Neural crest cell (in vitro differentiated cells): Measurements from ENCODE around the gene CAMSAP3. TPM values are rescaled to one million over a fixed set of nuclear protein-coding genes. Genes with fewer than 3 reads are reported as not detected.

ENCODE experiments used
- DNase-seq: peaks from one replicate; pipeline ENCODE4 v3.0.0; 2021; ENCODE audit warnings: low read depth, mixed read lengths, low spot score
- H3K27ac Mint-ChIP-seq: one replicate; pipeline ENCODE4 v1.8.0; 2021; ENCODE audit warnings: mild to moderate bottlenecking, mixed read lengths; ENCODE audit not compliant: unreplicated experiment
- H3K27me3 Mint-ChIP-seq: 2 replicates; pipeline ENCODE4 v1.8.0; 2021; ENCODE audit warnings: low read depth, mild to moderate bottlenecking, mixed read lengths
- H3K36me3 Mint-ChIP-seq: 2 replicates; pipeline ENCODE4 v1.8.0; 2021; ENCODE audit warnings: low read depth, mild to moderate bottlenecking, mixed read lengths
- H3K4me1 Mint-ChIP-seq: 2 replicates; pipeline ENCODE4 v1.8.0; 2021; ENCODE audit warnings: mixed read lengths
- H3K4me3 Mint-ChIP-seq: one replicate; pipeline ENCODE4 v1.8.0; 2021; ENCODE audit warnings: mild to moderate bottlenecking, mixed read lengths
- H3K9me3 Mint-ChIP-seq: 2 replicates; pipeline ENCODE4 v1.8.0; 2021; ENCODE audit warnings: mixed read lengths
- total RNA-seq: library from RNA; stranded (reverse); gene quantifications from 2 replicates; pipeline ENCODE4 v1.2.1, GENCODE V29; 2021
- TF ChIP-seq, protein P1 (sequence below): fragments of 200-600 bp; sonication (generic); conservative IDR thresholded peaks from 2 replicates; pipeline ENCODE4 v1.5.0; 2021; ENCODE audit warnings: antibody characterized with exemption, mild to moderate bottlenecking

The CAMSAP3 gene
- total RNA-seq, 1 donor from 2014 or later, result 13.7 TPM

- peaks cover 7% of the 10 kb centered on the region for H3K9me3 Mint-ChIP-seq
- DNase-seq, result no peak
- TF ChIP-seq, protein P1, sequence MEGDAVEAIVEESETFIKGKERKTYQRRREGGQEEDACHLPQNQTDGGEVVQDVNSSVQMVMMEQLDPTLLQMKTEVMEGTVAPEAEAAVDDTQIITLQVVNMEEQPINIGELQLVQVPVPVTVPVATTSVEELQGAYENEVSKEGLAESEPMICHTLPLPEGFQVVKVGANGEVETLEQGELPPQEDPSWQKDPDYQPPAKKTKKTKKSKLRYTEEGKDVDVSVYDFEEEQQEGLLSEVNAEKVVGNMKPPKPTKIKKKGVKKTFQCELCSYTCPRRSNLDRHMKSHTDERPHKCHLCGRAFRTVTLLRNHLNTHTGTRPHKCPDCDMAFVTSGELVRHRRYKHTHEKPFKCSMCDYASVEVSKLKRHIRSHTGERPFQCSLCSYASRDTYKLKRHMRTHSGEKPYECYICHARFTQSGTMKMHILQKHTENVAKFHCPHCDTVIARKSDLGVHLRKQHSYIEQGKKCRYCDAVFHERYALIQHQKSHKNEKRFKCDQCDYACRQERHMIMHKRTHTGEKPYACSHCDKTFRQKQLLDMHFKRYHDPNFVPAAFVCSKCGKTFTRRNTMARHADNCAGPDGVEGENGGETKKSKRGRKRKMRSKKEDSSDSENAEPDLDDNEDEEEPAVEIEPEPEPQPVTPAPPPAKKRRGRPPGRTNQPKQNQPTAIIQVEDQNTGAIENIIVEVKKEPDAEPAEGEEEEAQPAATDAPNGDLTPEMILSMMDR, result peak; percentile 26
- H3K4me1 Mint-ChIP-seq, result no peaks in the 10 kb centered on the region
- H3K36me3 Mint-ChIP-seq, result no peaks in the 10 kb centered on the region
- H3K27me3 Mint-ChIP-seq, result peaks cover 66% of the 10 kb centered on the region
- H3K4me3 Mint-ChIP-seq, result peak within 1 kb of the TSS; percentile 76
- H3K27ac Mint-ChIP-seq, result peak within 1 kb of the TSS; percentile 75
Observed at GRCh38 chr19:7636691-7637373, 41.2 kb downstream of the CAMSAP3 start, which contains the start of gene STXBP2. STXBP2 (plus strand) TSS chr19:7637110; CDS start chr19:7637150, 40 bp downstream.

DNA sequence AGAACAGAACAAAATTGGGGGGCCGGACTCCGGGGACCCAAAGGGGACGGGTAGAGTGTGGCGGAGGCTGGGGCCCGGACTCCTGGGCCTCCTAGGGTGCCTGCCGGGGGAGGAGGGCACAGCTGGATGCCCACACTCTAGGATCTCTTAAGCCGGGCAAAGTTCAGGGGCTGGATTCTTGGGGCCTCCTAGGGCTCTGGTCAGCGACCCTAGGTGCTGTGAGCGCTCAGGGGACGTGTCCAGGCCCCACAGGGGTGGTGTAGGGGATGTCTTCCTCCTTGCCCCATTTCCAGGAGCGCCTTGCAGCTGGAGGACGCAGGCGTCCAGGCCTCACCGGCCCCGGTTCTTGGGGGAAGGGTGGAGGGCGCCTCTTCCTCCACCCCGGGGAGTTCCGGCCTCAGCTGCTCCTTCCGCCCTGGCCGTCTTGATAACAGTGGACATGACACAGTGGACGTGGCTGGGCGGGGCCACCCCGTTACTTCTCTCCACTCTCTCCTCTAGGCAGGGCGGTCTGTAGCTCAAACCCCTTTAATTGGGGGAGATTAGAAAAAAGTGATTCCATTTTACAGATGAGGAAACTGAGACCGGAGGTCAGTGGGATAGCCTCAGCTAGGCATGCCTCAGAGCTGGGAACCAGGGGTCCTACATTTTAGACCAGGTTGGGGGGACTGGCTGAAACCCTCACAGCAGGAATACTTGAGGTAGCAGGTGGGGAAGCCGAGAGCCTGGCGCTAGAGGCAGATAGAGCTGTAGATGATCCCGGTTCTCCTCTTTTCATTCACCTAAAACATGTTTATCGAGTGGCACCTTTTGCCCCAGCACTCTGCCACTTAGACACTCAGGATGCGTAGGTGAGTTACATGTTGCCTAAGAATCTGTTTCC is 42.0 kb downstream of the CAMSAP3 start:
- H3K27me3 Mint-ChIP-seq, result peaks cover 66% of the 10 kb centered on the region
- H3K4me3 Mint-ChIP-seq, result no peak overlapping the region
- no peaks in the 10 kb centered on the region for H3K36me3 Mint-ChIP-seq
- H3K27ac Mint-ChIP-seq, result no peak overlapping the region
- peaks cover 7% of the 10 kb centered on the region for H3K9me3 Mint-ChIP-seq
- H3K4me1 Mint-ChIP-seq, result no peaks in the 10 kb centered on the region
- TF ChIP-seq, protein P1, result no peak
- no peak for DNase-seq

DNA sequence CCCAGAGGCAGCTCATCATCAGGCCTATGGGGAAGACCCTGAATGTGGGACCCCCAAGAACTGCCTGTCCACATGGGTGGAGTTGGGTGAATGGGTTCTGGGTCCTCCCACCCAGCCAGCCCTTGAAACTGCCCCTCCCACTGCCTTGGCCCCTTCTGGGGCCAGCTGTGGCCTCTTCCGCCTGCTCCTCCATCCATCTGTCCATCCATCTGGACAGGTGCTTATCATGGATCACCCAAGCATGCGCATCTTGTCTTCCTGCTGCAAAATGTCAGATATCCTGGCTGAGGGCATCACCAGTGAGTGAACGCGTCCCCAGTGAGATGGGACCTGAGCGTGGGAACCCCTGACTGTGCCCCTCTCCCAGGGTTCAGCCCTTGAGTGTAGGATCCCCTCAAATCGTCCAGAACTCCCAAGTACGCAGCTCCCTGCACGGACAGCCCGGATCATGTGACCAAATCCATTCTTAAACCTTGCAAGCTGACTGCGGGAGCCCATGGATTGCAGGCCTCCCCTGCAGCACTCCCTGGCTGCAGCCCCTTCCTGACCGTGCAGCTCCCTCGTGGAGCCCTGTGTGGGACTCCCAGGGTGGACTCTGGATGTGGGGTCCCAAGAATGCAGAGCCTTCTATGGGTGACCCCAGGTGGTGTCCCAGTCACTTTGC is 43.3 kb downstream of the CAMSAP3 start:
- Mint-ChIP-seq H3K27ac (no peak overlapping the region), H3K9me3 (peaks cover 7% of the 10 kb centered on the region), H3K4me3 (no peak overlapping the region), H3K4me1 (no peaks in the 10 kb centered on the region), H3K36me3 (no peaks in the 10 kb centered on the region), H3K27me3 (peaks cover 66% of the 10 kb centered on the region)
- no peak for DNase-seq
- TF ChIP-seq, protein P1, result no peak

DNA sequence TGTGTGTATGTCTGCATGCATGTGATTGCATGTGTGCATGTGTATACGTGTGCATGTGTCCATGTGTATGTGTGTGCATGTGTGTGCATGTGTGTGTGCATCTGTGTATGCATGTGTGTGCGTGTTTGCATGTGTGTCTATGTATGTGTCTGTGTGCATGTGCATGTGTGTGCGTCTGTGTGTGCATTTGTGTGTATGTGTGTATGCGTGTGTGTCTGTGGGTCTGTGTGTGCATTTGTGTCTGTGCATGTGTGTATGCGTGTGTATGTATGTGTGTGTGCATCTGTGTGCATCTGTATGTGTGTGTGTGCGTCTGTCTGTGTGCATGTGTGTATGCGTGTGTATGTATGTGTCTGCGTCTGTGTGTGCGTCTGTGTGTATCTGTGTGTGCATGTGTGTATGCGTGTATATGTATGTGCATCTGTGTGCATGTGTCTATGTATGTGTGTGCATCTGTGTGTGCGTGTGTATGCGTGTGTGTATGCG is 44.2 kb downstream of the CAMSAP3 start:
- no peaks in the 10 kb centered on the region for H3K4me1 Mint-ChIP-seq
- TF ChIP-seq, protein P1, result no peak
- peaks cover 7% of the 10 kb centered on the region for H3K9me3 Mint-ChIP-seq
- H3K27me3 Mint-ChIP-seq, result peaks cover 57% of the 10 kb centered on the region
- H3K36me3 Mint-ChIP-seq, result no peaks in the 10 kb centered on the region
- no peak overlapping the region for H3K27ac Mint-ChIP-seq
- H3K4me3 Mint-ChIP-seq, result no peak overlapping the region
- no peak for DNase-seq

DNA sequence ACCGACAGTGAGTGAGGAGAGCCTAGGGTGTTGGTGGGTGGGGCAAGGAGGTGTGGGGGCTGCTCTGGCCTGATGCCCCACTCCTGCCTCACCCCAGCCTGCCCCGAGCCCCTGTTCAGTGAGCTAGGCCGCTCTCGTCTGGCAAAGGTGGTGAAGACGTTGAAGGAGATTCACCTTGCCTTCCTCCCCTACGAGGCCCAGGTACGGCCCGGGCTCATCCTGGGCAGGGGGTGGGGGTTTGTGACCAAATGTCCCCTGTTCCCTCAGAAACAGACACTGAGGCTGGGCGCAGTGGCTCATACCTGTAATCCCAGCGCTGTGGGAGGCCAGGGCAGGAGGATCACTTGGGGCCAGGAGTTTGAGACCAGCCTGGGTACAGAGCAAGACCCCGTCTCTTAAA is 45.1 kb downstream of the CAMSAP3 start:
- H3K36me3 Mint-ChIP-seq, result no peaks in the 10 kb centered on the region
- H3K4me1 Mint-ChIP-seq, result no peaks in the 10 kb centered on the region
- H3K4me3 Mint-ChIP-seq, result no peak overlapping the region
- H3K27me3 Mint-ChIP-seq, result peaks cover 51% of the 10 kb centered on the region
- peaks cover 7% of the 10 kb centered on the region for H3K9me3 Mint-ChIP-seq
- DNase-seq, result no peak
- no peak overlapping the region for H3K27ac Mint-ChIP-seq
- TF ChIP-seq, protein P1, result no peak
